Medulla oblongata (tissue), 1 donor: ENCODE measurements around the gene GNLY.
A peak's percentile ranks its signal among the peaks of the same experiment; 100 is the strongest.

Experiments
- DNase-seq: peaks from one replicate; pipeline ENCODE4 v3.0.0-alpha.2; 2015; ENCODE audit errors: extremely low spot score

Gene GNLY

GRCh38 chr2:85744055-85744454 is 49.9 kb downstream of the GNLY start:
- no peak for DNase-seq

- DNase-seq: peak; percentile 67
Measured at GRCh38 chr2:85744741-85745601, 50.8 kb downstream of the GNLY start.

GRCh38 chr2:85745619-85746018 is 51.5 kb downstream of the GNLY start:
- DNase-seq: no peak

GRCh38 chr2:85746321-85747004 is 52.3 kb downstream of the GNLY start:
- no peak for DNase-seq

- no peak for DNase-seq
Measured at GRCh38 chr2:85747441-85747840, 53.3 kb downstream of the GNLY start.

- DNase-seq: no peak
Measured at GRCh38 chr2:85748039-85748734, 54.0 kb downstream of the GNLY start.
